ENCODE results near the gene MEI4.

- TF ChIP-seq CTCF (conservative IDR thresholded peaks at IDR 0.05) (no peak), ZFX (IDR thresholded peaks at IDR 0.05) (no peak)
These were observed 278.1 kb downstream of the MEI4 start for GRCh38 chr6:77930952-77931351.

Measured in C4-2B (cell line).